ENCODE measurements around the gene FGA. TPM values are rescaled to one million over a fixed set of nuclear protein-coding genes. Genes with fewer than 3 reads are reported as not detected.

FGA gene
- total RNA-seq: 13.5 and 18.2 TPM in 2 replicates
- long read RNA-seq, transcript FGA-202 (5 exons, 2,248 nt): major isoform, 77 of 83 reads
- long read RNA-seq, partial matches to known transcripts: 0 of 83 reads
- long read RNA-seq, other reads (novel, unspliced or antisense): 3 of 83 reads

- Mint-ChIP-seq H3K27me3 (no peaks in the 10 kb centered on the region), H3K27ac (peak within 1 kb of the TSS; percentile 91), H3K36me3 (ENCODE audit: insufficient read depth) (peaks cover 20% of the 10 kb centered on the region), H3K4me1 (ENCODE audit: low read depth) (peaks cover 38% of the 10 kb centered on the region), H3K4me3 (ENCODE audit: low read depth) (peak within 1 kb of the TSS; percentile 49), H3K9me3 (ENCODE audit: low read depth) (peaks cover 14% of the 10 kb centered on the region)
- no peak for DNase-seq (ENCODE audit: low spot score, unreplicated experiment)
- TF ChIP-seq, protein P1, sequence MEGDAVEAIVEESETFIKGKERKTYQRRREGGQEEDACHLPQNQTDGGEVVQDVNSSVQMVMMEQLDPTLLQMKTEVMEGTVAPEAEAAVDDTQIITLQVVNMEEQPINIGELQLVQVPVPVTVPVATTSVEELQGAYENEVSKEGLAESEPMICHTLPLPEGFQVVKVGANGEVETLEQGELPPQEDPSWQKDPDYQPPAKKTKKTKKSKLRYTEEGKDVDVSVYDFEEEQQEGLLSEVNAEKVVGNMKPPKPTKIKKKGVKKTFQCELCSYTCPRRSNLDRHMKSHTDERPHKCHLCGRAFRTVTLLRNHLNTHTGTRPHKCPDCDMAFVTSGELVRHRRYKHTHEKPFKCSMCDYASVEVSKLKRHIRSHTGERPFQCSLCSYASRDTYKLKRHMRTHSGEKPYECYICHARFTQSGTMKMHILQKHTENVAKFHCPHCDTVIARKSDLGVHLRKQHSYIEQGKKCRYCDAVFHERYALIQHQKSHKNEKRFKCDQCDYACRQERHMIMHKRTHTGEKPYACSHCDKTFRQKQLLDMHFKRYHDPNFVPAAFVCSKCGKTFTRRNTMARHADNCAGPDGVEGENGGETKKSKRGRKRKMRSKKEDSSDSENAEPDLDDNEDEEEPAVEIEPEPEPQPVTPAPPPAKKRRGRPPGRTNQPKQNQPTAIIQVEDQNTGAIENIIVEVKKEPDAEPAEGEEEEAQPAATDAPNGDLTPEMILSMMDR (IDR thresholded peaks at IDR 0.05; ENCODE audit: unreplicated experiment): no peak
These were observed at the start of gene FGA for GRCh38 chr4:154590329-154591006. Gene FGA (minus strand): TSS chr4:154590742. CDS start chr4:154590687, 55 bp downstream.

DNA sequence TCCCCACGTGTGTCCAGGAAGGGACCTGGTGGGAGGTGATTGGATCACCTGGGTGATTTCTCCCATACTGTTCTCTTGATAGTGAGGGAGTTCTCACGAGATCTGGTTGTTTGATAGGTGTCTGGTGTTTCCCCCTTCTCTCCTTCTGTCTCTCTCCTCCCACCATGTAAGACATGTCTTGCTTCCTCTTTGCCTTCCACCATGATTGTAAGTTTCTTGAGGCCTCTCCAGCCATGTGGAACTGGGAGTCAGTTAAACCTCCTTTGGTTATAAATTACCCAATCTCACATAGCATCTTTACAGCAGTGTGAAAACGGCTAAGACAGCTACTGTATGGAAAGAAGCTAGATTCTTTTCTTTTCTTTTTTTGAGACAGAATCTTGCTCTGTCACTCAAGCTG is 43.5 kb upstream of the FGA start:
- H3K27me3 Mint-ChIP-seq: peaks cover 16% of the 10 kb centered on the region
- H3K36me3 Mint-ChIP-seq (ENCODE audit: insufficient read depth): peaks cover 6% of the 10 kb centered on the region
- peak overlapping the region; percentile 31 for H3K27ac Mint-ChIP-seq

DNA sequence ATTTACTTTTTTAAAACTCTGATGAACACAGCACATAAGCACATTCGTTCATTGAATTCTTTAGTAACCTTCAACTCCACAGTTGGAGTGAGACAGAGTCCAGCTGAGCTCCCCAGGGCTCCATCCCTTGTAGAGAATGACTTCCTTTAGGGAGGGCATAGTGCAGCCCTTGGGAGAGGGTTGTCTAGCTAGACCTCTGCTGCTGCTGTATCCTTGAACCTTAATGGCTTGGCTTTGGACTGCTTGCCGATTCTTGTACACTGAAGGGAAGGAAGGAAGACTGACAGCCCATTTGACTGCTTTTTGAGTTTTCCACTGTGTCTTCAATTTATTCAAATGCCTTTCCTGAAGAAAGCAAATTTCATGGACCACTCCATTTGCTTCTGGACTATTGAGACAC is 41.3 kb upstream of the FGA start:
- peaks cover 16% of the 10 kb centered on the region for H3K27me3 Mint-ChIP-seq
- H3K4me1 Mint-ChIP-seq (ENCODE audit: low read depth): no peaks in the 10 kb centered on the region
- no peak overlapping the region for H3K27ac Mint-ChIP-seq
- DNase-seq (ENCODE audit: low spot score, unreplicated experiment): no peak
- no peaks in the 10 kb centered on the region for H3K9me3 Mint-ChIP-seq (ENCODE audit: low read depth)
- TF ChIP-seq, protein P1 (IDR thresholded peaks at IDR 0.05; ENCODE audit: unreplicated experiment): no peak
- peaks cover 4% of the 10 kb centered on the region for H3K36me3 Mint-ChIP-seq (ENCODE audit: insufficient read depth)
- H3K4me3 Mint-ChIP-seq (ENCODE audit: low read depth): no peak overlapping the region

More for the DNA sequence above, 43.5 kb upstream of the FGA start:
- no peak for DNase-seq (ENCODE audit: low spot score, unreplicated experiment)
- no peak overlapping the region for H3K4me3 Mint-ChIP-seq (ENCODE audit: low read depth)
- H3K4me1 Mint-ChIP-seq (ENCODE audit: low read depth): peaks cover 7% of the 10 kb centered on the region
- TF ChIP-seq, protein P1 (IDR thresholded peaks at IDR 0.05; ENCODE audit: unreplicated experiment): no peak
- H3K9me3 Mint-ChIP-seq (ENCODE audit: low read depth): no peaks in the 10 kb centered on the region

GRCh38 chr4:154630324-154630723 is 39.8 kb upstream of the FGA start:
- Mint-ChIP-seq H3K9me3 (ENCODE audit: low read depth) (no peaks in the 10 kb centered on the region), H3K27me3 (peaks cover 23% of the 10 kb centered on the region), H3K4me3 (ENCODE audit: low read depth) (no peak overlapping the region), H3K27ac (no peak overlapping the region), H3K36me3 (ENCODE audit: insufficient read depth) (no peaks in the 10 kb centered on the region), H3K4me1 (ENCODE audit: low read depth) (peaks cover 6% of the 10 kb centered on the region)
- no peak for DNase-seq (ENCODE audit: low spot score, unreplicated experiment)
- TF ChIP-seq, protein P1 (IDR thresholded peaks at IDR 0.05; ENCODE audit: unreplicated experiment): no peak

DNA sequence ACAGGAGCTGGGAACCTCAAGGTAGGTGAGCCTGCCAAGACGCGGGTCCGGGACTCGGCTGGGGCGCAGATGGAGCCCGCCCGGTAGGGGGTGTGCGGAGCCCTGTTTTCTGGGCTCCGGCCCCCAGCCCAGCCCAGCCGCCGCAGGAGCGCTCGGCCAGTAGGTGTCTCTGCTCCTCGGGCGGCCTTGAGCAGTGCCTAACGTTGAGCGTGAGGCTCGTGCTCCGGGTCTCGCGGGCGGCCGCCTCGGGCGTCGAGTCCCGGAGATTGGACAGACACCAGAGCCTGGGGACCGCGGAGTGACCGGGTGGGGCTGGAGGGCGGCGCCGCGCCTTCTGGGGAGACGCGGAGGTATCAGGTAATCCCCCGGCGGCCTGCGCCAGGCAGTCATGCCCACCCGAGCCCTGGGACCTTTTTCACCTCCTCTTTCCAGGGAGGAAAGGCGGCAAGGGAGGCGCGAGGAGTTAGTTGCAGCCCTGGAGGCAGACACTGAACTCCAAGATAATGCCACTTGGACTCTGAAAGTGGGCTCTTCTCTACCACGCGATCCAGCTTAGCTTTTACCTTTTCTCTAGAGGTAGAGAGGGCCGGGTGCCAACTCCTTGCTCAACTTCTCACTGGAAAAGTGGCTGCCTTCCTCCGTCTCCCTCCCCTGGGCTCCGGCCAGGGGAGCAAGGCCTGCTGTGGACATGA is 36.4 kb upstream of the FGA start:
- Mint-ChIP-seq H3K36me3 (ENCODE audit: insufficient read depth) (no peaks in the 10 kb centered on the region), H3K4me3 (ENCODE audit: low read depth) (no peak overlapping the region), H3K4me1 (ENCODE audit: low read depth) (peaks cover 13% of the 10 kb centered on the region), H3K9me3 (ENCODE audit: low read depth) (no peaks in the 10 kb centered on the region), H3K27me3 (peaks cover 29% of the 10 kb centered on the region), H3K27ac (no peak overlapping the region)
- TF ChIP-seq, protein P1 (IDR thresholded peaks at IDR 0.05; ENCODE audit: unreplicated experiment): peak; percentile 95
- DNase-seq (ENCODE audit: low spot score, unreplicated experiment): peak; percentile 78

Data from progenitor cell of endocrine pancreas (in vitro differentiated cells).